Chondrocyte (in vitro differentiated cells): ENCODE results near the gene NUP42. TPM values are rescaled to one million over a fixed set of nuclear protein-coding genes. Genes with fewer than 3 reads are reported as not detected.

Experiments used
- DNase-seq: peaks from one replicate; pipeline ENCODE4 v3.0.0; 2021; ENCODE audit warnings: mixed read lengths, low spot score
- H3K27ac Mint-ChIP-seq: one replicate; pipeline ENCODE4 v1.8.0; 2021; ENCODE audit warnings: mild to moderate bottlenecking, moderate library complexity, mixed read lengths; ENCODE audit not compliant: unreplicated experiment
- H3K27me3 Mint-ChIP-seq: 2 replicates; pipeline ENCODE4 v1.8.0; 2021; ENCODE audit warnings: low read depth, mixed read lengths
- H3K36me3 Mint-ChIP-seq: 2 replicates; pipeline ENCODE4 v1.8.0; 2021; ENCODE audit warnings: low read depth, mixed read lengths
- H3K4me1 Mint-ChIP-seq: 2 replicates; pipeline ENCODE4 v1.8.0; 2021; ENCODE audit warnings: low read depth, mild to moderate bottlenecking, mixed read lengths
- H3K4me3 Mint-ChIP-seq: one replicate; pipeline ENCODE4 v1.8.0; 2021; ENCODE audit warnings: mild to moderate bottlenecking, moderate library complexity, mixed read lengths; ENCODE audit not compliant: unreplicated experiment
- H3K9me3 Mint-ChIP-seq: 2 replicates; pipeline ENCODE4 v1.8.0; 2021; ENCODE audit warnings: low read depth, mixed read lengths
- total RNA-seq: library from RNA; stranded (reverse); gene quantifications from 3 replicates; pipeline ENCODE4 v1.2.1, GENCODE V29; 2021
- TF ChIP-seq, protein P1 (sequence below): fragments of 200-600 bp; sonication (generic); IDR thresholded peaks from 2 replicates; pipeline ENCODE4 v1.5.0; 2021; ENCODE audit warnings: antibody characterized with exemption, mild to moderate bottlenecking, moderate library complexity

The NUP42 gene
- total RNA-seq, 1 donor from 2014 or later, result 22.4 TPM

DNA sequence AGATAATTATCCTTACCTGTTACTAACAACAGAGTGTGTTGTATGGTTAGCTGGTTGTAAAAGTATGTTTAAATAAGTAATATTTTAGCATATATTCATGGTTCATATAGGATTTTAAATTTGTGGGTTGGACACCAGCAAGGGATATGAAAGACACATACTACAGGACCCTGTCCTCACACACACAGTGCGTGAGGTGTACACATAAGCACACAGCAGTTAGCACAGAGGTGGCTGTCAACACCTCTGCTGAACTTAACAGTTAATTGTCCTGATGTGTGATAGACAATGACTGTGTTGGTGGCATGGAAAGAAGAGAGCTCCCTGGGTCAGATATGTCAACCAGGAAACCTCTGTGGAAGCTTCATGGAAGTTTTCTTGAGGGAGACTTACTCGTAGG lies 23.3 kb upstream of the NUP42 start:
- Mint-ChIP-seq H3K9me3 (no peaks in the 10 kb centered on the region), H3K4me1 (no peaks in the 10 kb centered on the region), H3K27me3 (no peaks in the 10 kb centered on the region), H3K4me3 (no peak overlapping the region), H3K36me3 (peaks cover 16% of the 10 kb centered on the region), H3K27ac (no peak overlapping the region)
- TF ChIP-seq, protein P1, sequence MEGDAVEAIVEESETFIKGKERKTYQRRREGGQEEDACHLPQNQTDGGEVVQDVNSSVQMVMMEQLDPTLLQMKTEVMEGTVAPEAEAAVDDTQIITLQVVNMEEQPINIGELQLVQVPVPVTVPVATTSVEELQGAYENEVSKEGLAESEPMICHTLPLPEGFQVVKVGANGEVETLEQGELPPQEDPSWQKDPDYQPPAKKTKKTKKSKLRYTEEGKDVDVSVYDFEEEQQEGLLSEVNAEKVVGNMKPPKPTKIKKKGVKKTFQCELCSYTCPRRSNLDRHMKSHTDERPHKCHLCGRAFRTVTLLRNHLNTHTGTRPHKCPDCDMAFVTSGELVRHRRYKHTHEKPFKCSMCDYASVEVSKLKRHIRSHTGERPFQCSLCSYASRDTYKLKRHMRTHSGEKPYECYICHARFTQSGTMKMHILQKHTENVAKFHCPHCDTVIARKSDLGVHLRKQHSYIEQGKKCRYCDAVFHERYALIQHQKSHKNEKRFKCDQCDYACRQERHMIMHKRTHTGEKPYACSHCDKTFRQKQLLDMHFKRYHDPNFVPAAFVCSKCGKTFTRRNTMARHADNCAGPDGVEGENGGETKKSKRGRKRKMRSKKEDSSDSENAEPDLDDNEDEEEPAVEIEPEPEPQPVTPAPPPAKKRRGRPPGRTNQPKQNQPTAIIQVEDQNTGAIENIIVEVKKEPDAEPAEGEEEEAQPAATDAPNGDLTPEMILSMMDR, result no peak
- no peak for DNase-seq

DNA sequence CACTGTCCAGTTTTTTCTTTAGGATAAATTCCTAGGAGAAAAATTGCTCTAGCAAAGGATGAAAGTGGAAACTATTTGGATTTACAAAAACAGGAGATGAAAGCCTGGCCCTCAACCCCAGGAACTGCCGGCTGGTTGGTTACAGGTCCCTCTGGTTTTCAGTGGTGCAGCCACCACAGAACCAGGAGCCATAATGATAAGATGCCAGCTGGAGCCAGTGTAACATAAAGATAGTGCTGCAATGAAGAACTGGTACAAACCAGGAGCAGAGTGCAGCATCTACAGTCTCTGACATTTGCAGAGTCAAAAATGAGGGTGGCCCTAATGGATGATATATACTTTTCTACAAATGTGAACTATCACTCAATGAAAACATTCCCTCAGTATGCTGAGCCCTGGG lies 20.4 kb upstream of the NUP42 start:
- H3K27ac Mint-ChIP-seq, result no peak overlapping the region
- peaks cover 7% of the 10 kb centered on the region for H3K36me3 Mint-ChIP-seq
- TF ChIP-seq, protein P1, result no peak
- no peaks in the 10 kb centered on the region for H3K27me3 Mint-ChIP-seq
- H3K9me3 Mint-ChIP-seq, result no peaks in the 10 kb centered on the region
- no peaks in the 10 kb centered on the region for H3K4me1 Mint-ChIP-seq
- DNase-seq, result no peak
- H3K4me3 Mint-ChIP-seq, result no peak overlapping the region

DNA sequence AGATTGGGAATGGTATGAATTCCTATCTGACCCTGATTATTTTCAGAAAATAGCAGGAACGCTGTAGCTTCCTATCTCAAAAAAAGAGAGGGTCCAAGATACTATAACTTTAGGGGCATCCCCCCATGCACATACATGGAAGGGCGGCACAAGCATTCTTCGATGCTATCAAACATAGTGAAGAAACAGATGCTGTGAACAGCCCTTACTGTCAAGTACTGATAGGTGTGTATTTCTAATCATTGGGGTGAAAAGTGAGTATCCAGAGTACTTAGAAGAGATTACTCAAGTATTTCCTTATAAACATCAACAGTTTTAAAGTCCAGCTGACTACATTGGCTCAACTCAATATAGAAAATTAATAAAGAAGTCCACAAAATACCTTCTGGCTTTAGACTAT lies 17.0 kb upstream of the NUP42 start:
- no peaks in the 10 kb centered on the region for H3K36me3 Mint-ChIP-seq
- H3K4me3 Mint-ChIP-seq, result no peak overlapping the region
- H3K27me3 Mint-ChIP-seq, result no peaks in the 10 kb centered on the region
- DNase-seq, result no peak
- no peaks in the 10 kb centered on the region for H3K4me1 Mint-ChIP-seq
- H3K9me3 Mint-ChIP-seq, result no peaks in the 10 kb centered on the region
- TF ChIP-seq, protein P1, result no peak
- H3K27ac Mint-ChIP-seq, result no peak overlapping the region

DNA sequence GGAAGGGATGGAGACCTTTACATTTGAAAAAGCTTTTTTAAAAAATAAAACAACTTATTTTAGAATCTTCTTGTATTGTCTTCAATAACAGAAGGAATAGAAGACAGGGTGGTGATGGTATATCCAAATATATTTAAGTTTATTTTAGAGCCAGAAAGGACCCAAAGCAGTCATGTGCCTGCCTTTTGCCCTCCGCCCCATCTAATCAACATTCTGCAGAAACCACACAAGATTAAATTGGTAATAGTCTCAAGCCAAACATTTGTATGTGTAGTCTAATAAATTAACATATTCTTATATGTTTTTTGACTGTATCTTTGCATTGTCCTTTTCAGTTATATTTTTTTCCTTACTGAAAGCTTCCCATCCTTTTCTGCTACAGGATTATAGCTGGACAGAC lies 16.5 kb upstream of the NUP42 start:
- Mint-ChIP-seq H3K27me3 (no peaks in the 10 kb centered on the region), H3K27ac (no peak overlapping the region), H3K9me3 (no peaks in the 10 kb centered on the region), H3K4me3 (no peak overlapping the region), H3K36me3 (peaks cover 2% of the 10 kb centered on the region), H3K4me1 (no peaks in the 10 kb centered on the region)
- no peak for DNase-seq
- TF ChIP-seq, protein P1, result no peak

DNA sequence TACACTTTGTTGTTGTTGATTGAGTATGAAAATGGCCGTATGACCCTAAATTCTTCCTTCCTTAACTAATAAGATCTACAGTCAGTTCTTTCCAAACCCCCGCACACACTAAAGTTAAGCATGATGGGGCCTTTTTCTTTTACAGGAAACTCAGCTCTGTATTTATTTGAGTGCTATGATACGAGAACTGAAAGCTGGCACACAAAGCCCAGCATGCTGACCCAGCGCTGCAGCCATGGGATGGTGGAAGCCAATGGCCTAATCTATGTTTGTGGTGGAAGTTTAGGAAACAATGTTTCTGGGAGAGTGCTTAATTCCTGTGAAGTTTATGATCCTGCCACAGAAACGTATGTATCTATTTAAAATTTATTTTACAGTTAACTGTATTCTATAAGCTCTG lies 14.2 kb upstream of the NUP42 start:
- Mint-ChIP-seq H3K9me3 (no peaks in the 10 kb centered on the region), H3K27me3 (no peaks in the 10 kb centered on the region), H3K36me3 (peaks cover 2% of the 10 kb centered on the region), H3K4me1 (no peaks in the 10 kb centered on the region), H3K27ac (no peak overlapping the region), H3K4me3 (no peak overlapping the region)
- TF ChIP-seq, protein P1, result no peak
- DNase-seq, result no peak
